Muscle of arm (tissue), 12 donors: ENCODE results near the gene DENND6B. TPM values are rescaled to one million over a fixed set of nuclear protein-coding genes. Genes with fewer than 3 reads are reported as not detected.
A peak's percentile ranks its signal among the peaks of the same experiment; 100 is the strongest.

Experiments used
- DNase-seq: peaks from one replicate; pipeline ENCODE4 v3.0.0-alpha.2; 2013
- polyA plus RNA-seq, 12 donors: library from polyadenylated mRNA; unstranded; fragments of 120-200 nt; gene quantifications; one replicate each; pipeline ENCODE4 v1.2.1, GENCODE V29; 2013; ENCODE audit not compliant: insufficient read length in 12 of 12

The DENND6B gene
- polyA plus RNA-seq, 12 donors: 4.0 to 11.9 (median 4.4) TPM; not detected in 2

DNA sequence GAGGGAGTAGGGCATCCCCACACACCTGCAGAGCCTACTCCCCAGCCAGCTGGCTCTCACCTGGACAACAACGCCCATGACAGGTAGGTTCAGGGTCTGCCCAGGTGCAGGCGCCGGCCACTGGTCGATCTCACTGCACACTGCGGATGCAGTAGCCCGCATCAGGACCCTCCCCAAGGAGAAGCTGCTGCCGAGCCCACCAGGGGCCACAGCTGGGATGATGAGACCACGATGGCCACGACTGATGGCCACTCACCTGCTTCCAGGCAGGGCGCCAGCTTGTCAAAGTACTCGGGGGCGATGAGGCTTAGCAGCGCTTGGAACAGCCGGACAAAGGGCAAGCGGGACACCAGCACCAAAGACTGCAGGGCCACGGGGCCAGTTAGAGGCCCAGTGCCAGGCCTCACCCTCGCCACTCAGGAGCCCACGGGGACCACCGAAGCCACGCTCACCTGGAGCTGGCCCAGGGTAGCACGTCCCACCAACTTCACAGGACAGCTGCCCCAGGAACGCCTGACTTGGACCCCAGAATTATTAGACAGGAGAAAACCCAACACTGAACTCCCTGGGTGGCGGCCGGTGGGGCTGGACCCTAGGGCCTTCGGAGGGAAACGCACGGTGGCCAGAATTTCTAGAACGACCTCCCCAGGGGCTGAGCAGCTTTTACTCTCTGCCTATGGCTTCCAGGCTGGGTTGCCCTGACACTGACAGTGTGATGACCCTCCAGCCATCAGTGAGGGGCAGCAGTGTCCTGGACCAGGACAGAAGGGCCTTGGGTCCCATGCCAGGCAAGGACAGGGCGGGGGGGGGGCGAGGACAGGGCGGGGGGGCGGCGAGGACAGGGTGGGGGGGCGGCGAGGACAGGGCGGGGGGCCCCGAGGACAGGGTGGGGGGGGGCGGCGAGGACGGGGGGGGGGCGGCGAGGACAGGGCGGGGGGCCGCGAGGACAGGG is 10.4 kb downstream of the DENND6B start:
- no peak for DNase-seq

DNA sequence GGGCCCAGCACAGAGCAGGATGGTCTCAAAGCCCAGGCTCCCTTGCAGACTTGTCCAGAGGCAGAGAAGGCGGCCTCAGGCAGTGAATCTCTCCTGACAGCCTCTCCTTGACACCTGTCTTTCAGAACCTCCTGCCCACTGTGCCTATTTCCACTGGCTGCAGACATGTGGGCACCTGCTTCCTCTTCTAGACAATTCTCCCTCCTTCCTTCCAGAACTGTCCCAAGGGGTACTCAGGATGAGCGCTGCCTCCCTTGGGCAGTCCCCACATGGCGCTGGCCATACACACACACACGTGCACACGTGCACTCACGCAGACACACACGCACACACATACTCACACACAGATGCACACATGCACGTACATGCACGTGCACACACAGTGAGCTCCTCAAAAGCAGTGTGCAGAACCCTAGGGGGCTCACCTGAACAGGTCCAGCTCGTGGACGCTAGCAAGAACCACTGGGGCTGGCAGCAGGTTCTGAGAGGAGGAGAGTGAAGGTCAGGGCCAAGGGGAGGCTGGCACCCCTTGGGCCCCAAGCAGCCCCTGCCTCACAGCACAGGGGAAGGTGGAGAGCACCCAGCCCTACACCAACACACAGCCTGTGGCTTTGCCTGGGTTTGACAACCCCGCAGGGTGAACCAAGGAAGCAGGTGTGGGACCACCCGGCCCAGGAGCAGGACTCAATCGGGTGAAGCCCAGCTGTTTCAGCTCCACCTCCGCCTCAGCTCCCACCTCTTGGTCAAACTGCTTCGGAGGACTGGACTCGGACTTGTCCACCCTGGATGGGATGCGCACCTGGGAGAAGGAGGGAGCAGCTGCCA is 11.3 kb downstream of the DENND6B start:
- DNase-seq: no peak

DNA sequence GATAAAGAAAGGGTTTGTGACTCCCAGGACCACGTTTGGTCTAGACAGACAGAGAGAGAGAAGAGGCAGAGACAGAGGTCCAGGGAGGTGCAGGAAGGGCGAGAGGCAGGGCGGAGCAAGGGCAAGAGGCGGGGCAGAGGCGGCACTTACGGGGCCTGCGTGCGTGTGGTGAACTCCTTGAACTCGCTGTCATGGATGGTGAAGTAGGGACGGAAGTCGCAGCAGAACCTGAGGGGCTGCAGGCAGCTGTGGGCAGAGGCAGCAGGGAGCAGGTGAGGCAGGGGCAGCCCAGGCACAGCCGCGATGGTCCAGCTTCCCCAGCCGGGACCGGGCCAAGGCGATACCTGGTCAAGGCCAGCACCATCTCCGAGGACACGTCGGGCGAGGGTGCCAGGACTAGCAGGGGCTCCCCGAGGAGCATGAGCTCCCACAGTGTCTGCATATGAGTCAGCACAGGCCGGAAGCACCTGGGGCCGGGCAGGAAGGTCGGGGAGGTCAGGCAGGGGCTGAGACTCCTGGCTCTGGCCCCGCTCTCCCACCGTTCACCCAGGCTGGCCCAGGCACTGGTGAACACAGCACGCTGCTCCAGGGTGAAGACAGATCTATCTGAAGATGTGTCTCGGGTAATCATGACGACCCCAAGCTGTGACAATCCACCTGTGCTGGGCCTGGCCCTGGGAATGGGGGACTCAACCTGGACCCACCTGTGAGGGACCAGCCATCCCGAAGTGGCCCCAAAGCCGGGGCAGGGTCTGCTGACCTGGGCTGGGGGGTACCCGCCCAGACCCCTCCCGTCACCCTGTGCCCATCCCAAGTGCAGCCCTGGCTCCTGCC is 12.1 kb downstream of the DENND6B start:
- no peak for DNase-seq

DNA sequence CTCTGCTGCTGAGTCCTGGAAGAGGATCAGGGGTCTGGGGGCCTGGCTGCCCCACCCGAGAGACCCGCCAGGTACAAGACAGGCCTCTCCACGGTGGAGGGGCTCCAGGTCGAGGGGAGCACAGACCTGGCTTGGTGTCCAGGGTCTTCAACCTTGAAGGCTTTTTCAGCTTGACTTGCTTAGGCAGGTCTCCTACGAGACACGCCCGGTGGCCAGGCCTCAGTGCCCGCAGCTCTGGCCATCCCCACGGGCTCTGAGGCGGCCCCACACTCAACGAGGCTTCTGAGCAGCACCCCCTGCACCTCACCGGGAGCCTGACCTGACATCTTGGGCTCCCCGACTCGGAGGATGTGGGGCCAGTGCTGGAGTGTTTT is 12.7 kb downstream of the DENND6B start:
- DNase-seq: no peak

DNA sequence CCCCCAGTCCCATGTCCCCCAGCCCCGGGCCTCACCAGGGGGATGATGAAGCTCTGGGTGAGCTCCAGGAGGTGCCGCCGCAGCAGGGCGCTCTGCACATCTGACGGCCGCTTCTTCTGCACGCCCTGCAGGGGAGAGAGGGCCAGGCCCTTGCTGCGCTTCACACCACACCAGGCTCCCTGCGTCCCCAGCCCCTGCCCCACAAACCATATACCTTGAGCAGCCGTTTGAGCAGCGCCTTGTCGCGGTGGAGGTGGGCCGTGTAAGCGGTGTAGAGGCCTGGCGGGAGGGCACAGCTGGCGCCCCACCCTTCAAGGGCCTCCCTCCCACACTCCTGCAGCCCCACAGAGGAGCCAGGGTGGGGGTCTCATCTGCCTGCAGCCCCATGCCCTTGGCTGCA is 13.2 kb downstream of the DENND6B start:
- no peak for DNase-seq

DNA sequence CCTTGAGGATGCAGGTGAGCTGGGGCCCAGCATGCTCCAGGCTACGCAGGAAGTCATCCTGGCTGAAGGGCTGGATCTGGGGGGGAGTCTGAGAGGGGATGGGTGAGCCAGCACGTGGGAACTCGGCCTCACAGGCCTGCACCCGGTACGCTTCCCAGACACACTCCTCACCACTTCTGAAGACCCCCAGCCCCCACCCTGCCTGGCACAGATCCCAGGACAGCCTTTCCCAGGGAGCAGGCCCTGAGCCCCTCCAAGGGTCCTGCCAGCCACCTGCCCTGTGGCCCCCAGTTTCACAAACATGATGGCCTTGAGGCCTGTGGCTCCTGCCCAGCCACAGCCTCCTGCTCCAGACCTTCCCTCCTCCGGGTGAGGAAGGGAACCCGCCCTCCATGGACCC is 13.8 kb downstream of the DENND6B start:
- DNase-seq: no peak

DNA sequence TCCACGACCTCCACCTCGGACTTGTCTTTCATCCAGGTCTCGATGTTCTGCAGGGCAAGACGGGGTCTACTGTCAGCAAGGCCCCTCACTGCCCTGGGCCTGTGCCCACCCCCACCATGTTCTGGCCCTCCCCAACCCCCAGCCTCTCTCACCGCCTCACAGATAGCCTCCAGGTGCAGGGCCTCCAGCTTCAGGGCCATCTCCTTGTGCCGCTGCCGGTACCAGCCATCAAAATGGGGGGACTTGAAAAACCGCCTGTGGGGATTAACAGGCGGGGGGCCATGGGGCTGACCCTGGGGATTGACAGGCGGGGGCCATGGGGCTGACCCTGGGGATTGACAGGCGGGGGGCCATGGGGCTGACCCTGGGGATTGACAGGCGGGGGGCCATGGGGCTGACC is 14.4 kb downstream of the DENND6B start:
- no peak for DNase-seq

DNA sequence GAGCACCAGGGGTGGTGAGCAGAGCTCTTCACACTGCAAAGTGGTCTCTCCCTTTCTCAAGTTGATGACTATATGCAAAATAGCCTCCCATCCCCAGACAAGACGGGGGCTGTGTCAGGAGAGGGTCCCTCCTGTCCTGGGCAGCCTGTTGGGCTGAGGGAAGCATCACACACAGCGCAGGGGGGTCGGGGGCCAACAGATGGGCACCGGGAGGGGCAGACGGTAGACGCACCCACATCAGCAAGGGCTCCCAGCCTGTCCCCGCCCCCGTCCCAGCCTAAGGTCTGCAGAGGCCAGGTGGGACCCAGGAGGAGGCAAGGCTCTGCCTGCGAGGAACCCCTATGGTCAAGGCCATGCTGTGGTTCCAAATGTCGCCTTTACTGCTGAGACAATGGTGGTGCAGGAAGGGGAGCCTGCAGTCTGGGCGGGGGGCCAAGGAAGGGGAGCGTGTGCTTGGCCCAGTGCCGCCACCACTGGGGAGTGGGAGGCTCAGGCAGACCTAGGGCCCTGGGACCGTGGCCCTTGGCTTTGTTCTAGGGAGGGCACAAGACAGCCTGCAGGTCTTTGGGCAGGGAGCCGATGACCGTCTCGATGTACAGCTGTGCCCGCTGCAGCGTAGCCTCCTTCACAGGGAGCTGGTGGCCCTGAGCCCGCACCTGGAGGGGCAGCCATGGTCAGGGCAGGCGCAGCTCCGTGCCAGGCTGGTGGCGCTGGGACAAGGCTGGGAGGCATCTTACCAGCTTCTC is 15.0 kb downstream of the DENND6B start:
- DNase-seq: no peak

DNA sequence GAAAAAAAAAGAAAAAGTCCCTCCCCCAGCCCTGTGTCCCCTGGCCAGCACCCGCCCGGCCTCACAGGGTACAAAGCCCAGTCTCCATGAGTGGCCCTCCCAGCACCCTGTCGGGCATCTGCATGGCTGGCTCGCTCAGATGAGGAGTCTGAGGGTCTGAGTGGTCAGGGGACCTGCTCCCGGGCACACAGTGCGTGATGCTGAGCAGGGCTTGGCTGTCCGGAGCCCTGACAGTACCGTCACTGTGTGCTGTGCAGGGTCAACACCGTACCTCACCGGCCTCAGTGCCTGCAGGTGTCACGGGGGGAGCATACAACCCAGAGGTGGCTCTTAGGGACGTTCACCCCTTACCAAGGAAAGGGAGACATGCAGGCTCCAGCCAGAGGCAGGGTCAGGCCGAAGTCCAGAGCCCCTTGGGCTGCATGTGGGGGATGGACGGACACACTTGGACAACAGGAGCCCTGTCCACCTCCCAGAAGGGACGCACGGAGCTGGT is 15.8 kb downstream of the DENND6B start:
- DNase-seq: no peak

DNA sequence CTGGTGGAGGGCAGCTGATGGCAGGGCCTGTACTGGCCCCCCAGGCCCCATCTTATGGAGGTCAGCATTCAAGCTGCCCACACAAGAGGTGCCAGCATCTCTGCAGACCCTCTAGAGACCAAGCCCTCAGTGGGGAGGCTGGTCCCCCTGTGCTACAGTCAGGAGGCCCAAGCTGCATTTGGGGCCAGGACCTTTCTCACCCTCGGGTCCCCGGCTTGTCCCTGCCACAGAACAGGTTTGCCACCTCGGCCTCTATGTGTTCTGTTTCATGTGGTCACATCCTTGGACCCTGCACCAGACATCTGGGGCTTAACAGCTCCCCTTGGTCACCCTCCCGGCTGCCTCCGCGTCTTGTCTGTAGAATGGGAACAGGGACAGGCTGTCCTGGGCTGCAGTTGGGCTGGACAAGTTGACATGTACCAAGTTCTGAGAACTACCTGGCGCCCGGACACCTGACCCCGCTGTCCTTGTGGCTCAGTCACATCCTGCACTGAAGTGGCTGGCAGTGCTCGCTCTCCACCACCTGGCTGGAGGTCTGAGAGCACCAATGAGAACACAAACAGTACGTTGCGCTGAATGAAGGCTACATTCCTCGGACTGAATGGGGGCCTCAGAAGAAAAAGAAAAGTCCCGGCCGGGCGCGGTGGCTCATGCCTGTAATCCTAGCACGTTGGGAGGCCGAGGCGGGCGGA is 16.6 kb downstream of the DENND6B start:
- DNase-seq: no peak

DNA sequence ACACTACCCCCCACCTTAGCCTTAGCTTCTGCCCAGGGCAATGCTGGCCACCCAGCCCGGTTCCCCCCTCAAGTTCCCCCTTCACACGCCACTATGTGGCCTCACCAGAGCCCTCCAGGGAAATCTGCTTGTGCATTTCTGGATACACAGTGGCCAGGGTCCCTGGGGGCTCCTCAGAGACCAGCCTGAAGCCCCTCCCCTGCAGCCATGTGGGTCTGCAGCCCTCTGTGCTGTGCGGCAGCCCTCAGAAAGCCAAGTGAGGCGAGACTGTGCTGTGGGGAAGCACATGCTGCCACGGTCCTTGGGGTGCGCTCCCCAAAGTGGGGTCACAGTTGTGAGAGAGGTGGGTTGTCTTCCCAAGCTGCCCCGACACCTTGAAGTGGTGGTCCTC is 17.2 kb downstream of the DENND6B start:
- no peak for DNase-seq

DNA sequence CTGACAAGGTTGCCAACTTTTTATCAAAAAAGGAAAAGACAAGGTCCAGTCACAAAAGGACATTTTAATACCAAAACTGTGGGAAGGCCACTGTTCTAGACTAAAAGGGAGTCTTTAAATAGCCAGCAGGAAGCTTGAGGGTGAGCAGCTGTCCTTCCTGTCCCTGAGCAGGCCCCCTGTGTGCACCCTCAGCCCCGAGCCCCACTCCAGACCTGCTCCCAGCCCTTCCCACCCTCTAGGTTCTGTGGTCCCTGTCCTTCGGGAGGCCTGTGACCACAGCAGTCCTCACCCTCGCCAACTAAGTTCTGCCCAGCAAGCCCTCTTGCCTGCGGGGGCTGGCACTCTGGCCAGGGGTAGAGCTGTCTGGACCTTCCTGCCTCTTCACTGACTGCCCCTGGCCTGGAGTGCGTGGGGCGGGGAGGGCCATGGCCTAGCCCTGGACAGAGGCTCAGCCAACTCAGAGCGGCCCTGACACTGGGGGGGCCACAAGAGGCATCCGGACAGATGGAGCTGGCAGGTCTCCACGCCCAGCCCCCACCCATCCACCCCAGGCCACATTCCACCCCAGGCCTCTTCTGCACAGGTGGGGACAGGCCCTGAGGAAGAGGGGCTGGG is 17.7 kb downstream of the DENND6B start:
- no peak for DNase-seq

DNA sequence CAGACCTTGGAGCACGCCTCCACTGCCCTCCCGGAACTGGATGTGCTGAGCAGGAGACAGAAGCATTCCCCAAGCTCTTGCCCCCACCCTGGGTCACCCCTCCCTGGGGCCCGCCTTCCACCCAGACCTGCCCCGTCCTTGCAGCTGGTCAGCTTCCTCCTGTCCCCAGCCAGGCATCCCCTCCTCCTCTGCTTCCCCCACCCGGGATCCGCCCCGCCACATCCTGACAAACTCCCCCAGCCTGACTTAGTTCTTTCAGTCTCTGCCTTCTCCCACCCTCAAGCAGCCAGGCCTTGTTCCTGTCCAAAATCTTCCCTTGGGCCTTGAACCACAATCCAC is 18.2 kb downstream of the DENND6B start:
- no peak for DNase-seq

DNA sequence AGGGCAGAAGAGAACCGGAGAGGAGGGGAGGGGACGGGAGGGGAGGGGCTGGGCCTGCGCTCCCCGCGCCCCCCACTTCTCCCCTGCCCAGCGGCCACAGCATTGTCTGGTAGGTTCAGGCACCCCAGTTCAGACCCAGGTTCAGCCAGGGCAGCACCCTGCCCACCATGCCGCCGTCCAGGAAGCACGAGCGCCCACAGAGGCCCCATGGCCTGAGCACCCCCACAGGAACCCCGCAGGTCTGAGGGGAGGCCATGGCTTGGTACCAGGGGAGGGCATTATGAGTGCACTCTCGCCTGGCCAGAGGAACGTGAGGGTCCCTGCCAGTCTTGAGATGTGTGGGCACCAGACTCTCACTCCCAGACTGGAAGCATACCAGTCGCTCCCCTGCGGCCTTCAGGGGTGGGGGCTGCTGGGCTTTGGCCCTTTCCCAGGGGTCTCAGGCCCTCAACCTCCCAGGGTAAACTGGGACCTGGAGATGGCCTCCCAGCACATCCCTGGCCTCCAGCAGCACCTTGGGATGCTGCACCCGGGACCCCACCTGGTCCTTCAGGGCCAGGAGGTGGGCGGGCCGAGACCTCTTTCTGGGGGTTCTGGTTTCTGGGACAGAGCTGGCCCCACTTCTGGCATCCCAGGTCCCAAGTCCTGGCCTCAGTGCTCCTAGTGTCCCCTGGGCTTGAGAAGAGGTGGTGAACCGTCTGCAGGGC is 18.8 kb downstream of the DENND6B start:
- DNase-seq: no peak

DNA sequence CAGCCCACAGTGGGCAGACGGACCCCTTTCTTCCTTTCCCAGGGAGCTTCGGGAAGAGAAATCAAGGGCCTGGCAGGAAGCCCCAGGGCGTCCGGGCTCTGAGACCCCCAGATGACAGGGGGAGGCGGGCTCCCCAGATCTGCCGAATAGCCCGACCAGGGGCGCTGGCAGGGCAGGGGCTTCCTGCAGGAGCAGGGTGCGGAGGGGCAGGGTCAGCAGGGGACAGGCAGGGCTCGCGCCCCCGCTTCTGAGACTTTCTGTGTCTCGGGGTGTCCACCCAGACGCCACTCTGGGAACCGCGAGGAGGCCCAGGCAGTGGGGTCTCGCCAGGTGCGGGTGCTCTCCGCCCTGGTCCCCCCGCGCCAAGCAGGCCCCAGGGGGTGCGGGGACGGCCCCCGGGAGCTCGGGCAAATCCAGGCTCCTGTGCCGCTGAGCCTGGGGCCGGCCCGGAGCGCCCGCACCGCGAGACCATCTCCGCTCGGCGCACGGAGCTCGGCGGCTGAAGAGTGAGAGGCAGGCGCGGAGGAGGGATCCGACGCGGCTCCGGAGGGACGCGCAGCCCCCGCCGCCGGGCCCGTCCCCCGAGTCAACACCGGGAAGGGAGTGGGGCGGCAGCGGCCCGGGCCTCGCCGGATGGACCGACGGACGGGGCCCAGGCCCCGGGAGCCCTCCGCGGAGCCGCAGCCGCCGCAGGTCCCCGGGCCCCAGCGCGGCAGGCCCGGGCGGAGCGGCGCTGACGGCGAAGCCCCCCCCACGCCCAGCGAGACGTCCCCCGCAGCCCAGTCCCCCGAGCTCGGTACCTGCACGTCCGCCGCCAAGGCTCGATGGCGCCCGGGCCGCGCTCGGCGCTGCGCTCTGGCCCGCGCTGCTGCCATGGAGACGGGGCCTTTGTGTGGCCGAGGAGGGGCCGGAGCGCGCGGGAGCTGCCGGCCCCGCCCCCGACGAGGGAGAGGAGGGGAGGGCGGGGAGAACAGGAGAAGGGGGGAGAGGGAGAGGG is 19.8 kb downstream of the DENND6B start, which contains the start of gene PLXNB2:
Gene PLXNB2 (minus strand): TSS at position 894 of the 997 bp plus-strand sequence. CDS start 17,062 bp downstream, outside the sequence.
- peak; percentile 84 for DNase-seq

DNA sequence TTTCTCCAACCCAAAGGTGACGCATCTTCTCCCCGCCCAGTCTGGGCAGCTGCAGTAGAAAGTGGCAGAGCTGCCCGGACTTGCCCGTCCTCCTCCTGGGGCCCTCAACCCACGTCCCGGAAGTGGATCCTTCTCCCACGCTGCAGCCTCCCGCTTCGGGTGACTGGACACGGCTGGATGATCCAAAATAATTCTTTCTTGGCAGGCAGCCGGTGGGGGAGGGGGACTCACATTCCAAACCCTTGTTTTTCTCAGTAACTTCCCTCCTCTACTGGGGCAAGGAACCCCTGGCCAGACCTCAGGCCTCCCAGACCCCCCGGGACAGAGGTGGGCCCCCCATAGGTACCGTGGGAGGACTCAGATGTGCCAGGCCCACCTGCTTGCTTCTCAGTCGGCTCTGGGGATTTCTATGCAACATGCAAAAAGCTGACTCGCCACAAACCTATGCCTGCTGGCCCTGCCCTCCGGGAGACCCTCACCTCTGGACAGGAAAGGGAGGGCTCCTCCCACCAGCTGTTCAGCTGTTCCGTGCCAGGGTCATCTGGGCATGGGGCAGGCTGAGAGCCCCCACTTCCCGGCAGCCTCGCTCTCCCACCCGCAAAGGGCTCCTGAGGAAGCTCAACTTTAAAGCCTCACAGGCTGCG is 20.8 kb downstream of the DENND6B start:
- peak; percentile 75 for DNase-seq

DNA sequence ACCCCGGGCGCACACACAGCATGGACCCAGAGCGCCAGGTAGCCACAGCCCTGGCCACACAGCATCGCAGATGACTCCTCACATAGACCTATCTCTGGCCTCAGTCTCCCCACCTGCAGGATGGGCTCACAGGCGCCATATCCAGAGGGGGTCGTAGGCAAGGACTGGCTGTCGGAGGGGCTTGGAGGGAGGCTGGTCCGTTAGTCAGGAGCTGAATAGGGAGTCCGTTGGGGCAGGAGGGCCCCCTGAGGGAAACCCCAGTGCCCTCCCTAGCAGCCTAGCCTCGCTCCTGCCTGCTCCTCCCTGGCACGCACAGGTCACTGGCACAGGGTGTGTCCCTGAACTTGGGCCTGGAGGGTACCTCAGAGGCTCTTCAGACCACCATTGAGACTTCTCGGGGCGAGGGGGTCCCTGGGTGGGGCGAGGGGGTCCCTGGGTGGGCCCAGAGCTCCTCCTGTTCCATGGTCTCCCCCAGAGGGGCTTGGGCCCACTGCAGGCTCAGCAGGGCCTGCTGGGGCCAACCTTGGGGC is 21.4 kb downstream of the DENND6B start:
- DNase-seq: no peak
